ENCODE results near the gene NUDT21. TPM values are rescaled to one million over a fixed set of nuclear protein-coding genes. Genes with fewer than 3 reads are reported as not detected.
"Not testable (repeated sequence)": the region's sequence is repeated elsewhere in the genome, so short reads cannot be mapped to it uniquely, and the experiment has no call there.

The NUDT21 gene
- polyA plus RNA-seq, 3 donors: 33.0 to 65.0 (median 55.9) TPM

- Mint-ChIP-seq H3K36me3 (peaks cover 45 to 54% of the 10 kb centered on the region in 2 donors), H3K4me3 (no peak overlapping the region), H3K4me1 (no peaks in the 10 kb centered on the region), H3K27me3 (ENCODE audit: low read depth in 3 of 3) (peaks cover 0 to 2% (median 0%) of the 10 kb centered on the region in 3 donors), H3K9me3 (no peaks in the 10 kb centered on the region), H3K27ac (no peak overlapping the region)
- no peak for DNase-seq
- intact Hi-C loops (cut with micrococcal nuclease): no loop called here
- no peak overlapping the region for H2AFZ ChIP-seq (ENCODE audit: insufficient read depth, low read depth, low read length, poor library complexity, severe bottlenecking)
- no peaks in the 10 kb centered on the region for H3K4me1 ChIP-seq (ENCODE audit: control insufficient read depth in 1 of 2, insufficient read depth in 2 of 2, low read length in 2 of 2)
- H3K36me3 ChIP-seq (replicated peaks in 1 of 2; ENCODE audit: control insufficient read depth in 1 of 2, insufficient read depth in 2 of 2, low read length in 2 of 2): peaks cover 24 to 37% of the 10 kb centered on the region in 2 donors
- no peaks in the 10 kb centered on the region for H4K20me1 ChIP-seq (ENCODE audit: insufficient read depth, low read length)
- H3K9me3 ChIP-seq (replicated peaks in 1 of 2; ENCODE audit: control insufficient read depth in 1 of 2, insufficient read depth in 1 of 2, low read length in 2 of 2): no peaks in the 10 kb centered on the region
- H3K9ac ChIP-seq (ENCODE audit: insufficient read depth, low read length, poor library complexity, severe bottlenecking): no peak overlapping the region
- no peak overlapping the region for H3K4me3 ChIP-seq (replicated peaks in 1 of 3; ENCODE audit: low read depth in 2 of 3, low read length in 3 of 3)
- no peak overlapping the region for H3K27ac ChIP-seq (ENCODE audit: low read depth in 1 of 2, low read length in 2 of 2)
- no peaks in the 10 kb centered on the region for H3K79me2 ChIP-seq (ENCODE audit: insufficient read depth, low read length)
- no peak for TF ChIP-seq CTCF (IDR thresholded peaks at IDR 0.05)
- 90% methylated on average over 2 of the region's 2 CpGs for WGBS (ENCODE audit: insufficient coverage)
- H3K4me2 ChIP-seq (replicated peaks; ENCODE audit: extremely low read depth, low read length, poor library complexity, severe bottlenecking): no peak overlapping the region
- no peaks in the 10 kb centered on the region for H3K27me3 ChIP-seq (ENCODE audit: control insufficient read depth in 2 of 2, insufficient read depth in 2 of 2, low read length in 2 of 2)
These were observed 42.0 kb upstream of the NUDT21 start for GRCh38 chr16:56493126-56493525.

GRCh38 chr16:56491657-56492261 is 40.6 kb upstream of the NUDT21 start:
- Mint-ChIP-seq H3K4me3 (no peak overlapping the region), H3K4me1 (no peaks in the 10 kb centered on the region), H3K36me3 (peaks cover 34 to 43% of the 10 kb centered on the region in 2 donors), H3K9me3 (no peaks in the 10 kb centered on the region), H3K27ac (no peak overlapping the region), H3K27me3 (ENCODE audit: low read depth in 3 of 3) (peaks cover 0 to 2% (median 0%) of the 10 kb centered on the region in 3 donors)
- H3K27ac ChIP-seq (ENCODE audit: low read depth in 1 of 2, low read length in 2 of 2): no peak overlapping the region
- WGBS (ENCODE audit: insufficient coverage): no CpG with 5 or more reads among the region's 4 CpGs
- intact Hi-C loops (cut with micrococcal nuclease): no loop called here
- no peaks in the 10 kb centered on the region for H3K79me2 ChIP-seq (ENCODE audit: insufficient read depth, low read length)
- peaks cover 11 to 24% of the 10 kb centered on the region in 2 donors for H3K36me3 ChIP-seq (replicated peaks in 1 of 2; ENCODE audit: control insufficient read depth in 1 of 2, insufficient read depth in 2 of 2, low read length in 2 of 2)
- H2AFZ ChIP-seq (ENCODE audit: insufficient read depth, low read depth, low read length, poor library complexity, severe bottlenecking): no peak overlapping the region
- H4K20me1 ChIP-seq (ENCODE audit: insufficient read depth, low read length): no peaks in the 10 kb centered on the region
- H3K4me1 ChIP-seq (ENCODE audit: control insufficient read depth in 1 of 2, insufficient read depth in 2 of 2, low read length in 2 of 2): no peaks in the 10 kb centered on the region
- no peak for DNase-seq
- TF ChIP-seq CTCF (IDR thresholded peaks at IDR 0.05): no peak
- H3K9me3 ChIP-seq (replicated peaks in 1 of 2; ENCODE audit: control insufficient read depth in 1 of 2, insufficient read depth in 1 of 2, low read length in 2 of 2): no peaks in the 10 kb centered on the region
- H3K4me3 ChIP-seq (replicated peaks in 1 of 3; ENCODE audit: low read depth in 2 of 3, low read length in 3 of 3): no peak overlapping the region
- H3K9ac ChIP-seq (ENCODE audit: insufficient read depth, low read length, poor library complexity, severe bottlenecking): no peak overlapping the region
- no peak overlapping the region for H3K4me2 ChIP-seq (replicated peaks; ENCODE audit: extremely low read depth, low read length, poor library complexity, severe bottlenecking)
- H3K27me3 ChIP-seq (ENCODE audit: control insufficient read depth in 2 of 2, insufficient read depth in 2 of 2, low read length in 2 of 2): no peaks in the 10 kb centered on the region

- H3K79me2 ChIP-seq (ENCODE audit: insufficient read depth, low read length); H3K27me3 Mint-ChIP-seq (ENCODE audit: low read depth in 3 of 3); H3K4me3 ChIP-seq (replicated peaks in 1 of 3; ENCODE audit: low read depth in 2 of 3, low read length in 3 of 3); H3K9ac ChIP-seq (ENCODE audit: insufficient read depth, low read length, poor library complexity, severe bottlenecking); H3K27me3 ChIP-seq (ENCODE audit: control insufficient read depth in 2 of 2, insufficient read depth in 2 of 2, low read length in 2 of 2); H3K9me3 ChIP-seq (replicated peaks in 1 of 2; ENCODE audit: control insufficient read depth in 1 of 2, insufficient read depth in 1 of 2, low read length in 2 of 2); intact Hi-C loops (cut with micrococcal nuclease); H3K4me2 ChIP-seq (replicated peaks; ENCODE audit: extremely low read depth, low read length, poor library complexity, severe bottlenecking); H3K27ac ChIP-seq (ENCODE audit: low read depth in 1 of 2, low read length in 2 of 2); H3K4me1 Mint-ChIP-seq; H2AFZ ChIP-seq (ENCODE audit: insufficient read depth, low read depth, low read length, poor library complexity, severe bottlenecking); H3K4me3 Mint-ChIP-seq; H4K20me1 ChIP-seq (ENCODE audit: insufficient read depth, low read length); H3K9me3 Mint-ChIP-seq; H3K4me1 ChIP-seq (ENCODE audit: control insufficient read depth in 1 of 2, insufficient read depth in 2 of 2, low read length in 2 of 2); DNase-seq: not testable (repeated sequence)
- peaks cover 26 to 30% of the 10 kb centered on the region in 2 donors for H3K36me3 ChIP-seq (replicated peaks in 1 of 2; ENCODE audit: control insufficient read depth in 1 of 2, insufficient read depth in 2 of 2, low read length in 2 of 2)
- whole genome bisulfite sequencing (ENCODE audit: insufficient coverage): no CpG with 5 or more reads among the region's 1 CpG
- Mint-ChIP-seq H3K27ac (peak overlapping the region in 1 of 7 donors; percentile 41), H3K36me3 (peaks cover 33 to 38% of the 10 kb centered on the region in 2 donors)
These were observed 37.7 kb upstream of the NUDT21 start for GRCh38 chr16:56488868-56489267.
